Vagina (tissue), 2 donors: Measurements from ENCODE around the gene DNMBP.

Source experiments
- POLR2AphosphoS5 ChIP-seq, 2 donors: sonication (generic); formaldehyde crosslinking; IDR thresholded peaks; one replicate each; pipeline ENCODE4 v1.9.0; 2017; ENCODE audit warnings: antibody characterized with exemption in 2 of 2, mild to moderate bottlenecking in 2 of 2, low read depth in 1 of 2; ENCODE audit not compliant: insufficient read depth in 1 of 2
- TF ChIP-seq, protein P1 (sequence below), 3 experiments: fragments of 450-650 bp in 2 of 3; fragments of 200-600 bp in 1 of 3; sonication (generic) in 1 of 3; IDR thresholded peaks; one replicate each; pipeline ENCODE4 v1.5.1; 2017 to 2019; ENCODE audit warnings: antibody characterized with exemption in 3 of 3, mild to moderate bottlenecking in 2 of 3, moderate library complexity in 2 of 3

DNA sequence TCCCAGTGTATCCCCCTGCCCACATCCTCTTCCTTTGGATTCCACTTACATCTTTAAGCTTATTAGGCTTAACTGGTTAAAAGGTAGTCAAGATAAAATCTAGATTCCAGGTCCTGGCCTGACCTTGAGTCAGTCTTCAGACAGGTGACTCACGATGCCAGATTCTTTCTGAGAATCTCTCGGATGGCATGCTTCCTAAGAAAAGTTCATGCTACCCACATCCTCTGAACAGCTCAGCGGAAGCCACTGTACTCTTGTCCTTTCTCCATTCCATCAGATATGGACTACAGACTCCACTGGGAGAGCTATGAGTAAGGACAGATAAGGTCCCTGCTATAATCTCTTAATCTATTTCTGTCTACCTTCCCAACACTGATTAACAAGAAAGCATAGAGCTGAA lies 43.4 kb downstream of the DNMBP start:
- TF ChIP-seq, protein P1, sequence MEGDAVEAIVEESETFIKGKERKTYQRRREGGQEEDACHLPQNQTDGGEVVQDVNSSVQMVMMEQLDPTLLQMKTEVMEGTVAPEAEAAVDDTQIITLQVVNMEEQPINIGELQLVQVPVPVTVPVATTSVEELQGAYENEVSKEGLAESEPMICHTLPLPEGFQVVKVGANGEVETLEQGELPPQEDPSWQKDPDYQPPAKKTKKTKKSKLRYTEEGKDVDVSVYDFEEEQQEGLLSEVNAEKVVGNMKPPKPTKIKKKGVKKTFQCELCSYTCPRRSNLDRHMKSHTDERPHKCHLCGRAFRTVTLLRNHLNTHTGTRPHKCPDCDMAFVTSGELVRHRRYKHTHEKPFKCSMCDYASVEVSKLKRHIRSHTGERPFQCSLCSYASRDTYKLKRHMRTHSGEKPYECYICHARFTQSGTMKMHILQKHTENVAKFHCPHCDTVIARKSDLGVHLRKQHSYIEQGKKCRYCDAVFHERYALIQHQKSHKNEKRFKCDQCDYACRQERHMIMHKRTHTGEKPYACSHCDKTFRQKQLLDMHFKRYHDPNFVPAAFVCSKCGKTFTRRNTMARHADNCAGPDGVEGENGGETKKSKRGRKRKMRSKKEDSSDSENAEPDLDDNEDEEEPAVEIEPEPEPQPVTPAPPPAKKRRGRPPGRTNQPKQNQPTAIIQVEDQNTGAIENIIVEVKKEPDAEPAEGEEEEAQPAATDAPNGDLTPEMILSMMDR (IDR thresholded peaks at IDR 0.05), result no peak
- TF ChIP-seq POLR2AphosphoS5 (IDR thresholded peaks at IDR 0.05; ENCODE audit: insufficient read depth in 1 of 2, low read depth in 1 of 2), result no peak
